AML-193 (cell line): ENCODE measurements around the gene FBXL2.
"Not testable (repeated sequence)": the region's sequence is repeated elsewhere in the genome, so short reads cannot be mapped to it uniquely, and the experiment has no call there.

Experiments used
- DNase-seq, 2 experiments: peaks; one replicate each; lab custom pipeline; 2025; lab: John Stamatoyannopoulos, UW

Gene FBXL2

GRCh38 chr3:33429306-33429705, 152.1 kb downstream of the FBXL2 start:
- DNase-seq: not testable (repeated sequence)

DNA sequence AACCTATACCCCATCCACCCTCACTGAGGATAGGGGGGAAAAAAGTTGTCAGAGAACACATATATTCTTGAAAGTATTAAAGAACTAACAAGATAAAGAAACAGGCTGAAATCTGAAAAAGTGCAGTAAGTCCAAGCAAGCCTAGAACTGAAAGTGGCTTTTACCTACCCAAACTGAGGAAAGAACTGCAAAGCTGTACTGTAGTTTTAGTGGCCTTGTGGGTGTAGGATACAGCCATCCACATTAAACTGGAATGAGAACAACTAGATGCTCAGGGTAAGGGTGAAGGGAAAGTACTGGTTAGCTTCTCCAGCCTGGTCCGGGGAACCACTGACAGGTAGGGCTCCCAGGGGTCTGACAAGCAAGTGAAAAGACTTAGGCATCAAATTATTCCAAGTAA, 152.8 kb downstream of the FBXL2 start:
- DNase-seq: no peak

DNA sequence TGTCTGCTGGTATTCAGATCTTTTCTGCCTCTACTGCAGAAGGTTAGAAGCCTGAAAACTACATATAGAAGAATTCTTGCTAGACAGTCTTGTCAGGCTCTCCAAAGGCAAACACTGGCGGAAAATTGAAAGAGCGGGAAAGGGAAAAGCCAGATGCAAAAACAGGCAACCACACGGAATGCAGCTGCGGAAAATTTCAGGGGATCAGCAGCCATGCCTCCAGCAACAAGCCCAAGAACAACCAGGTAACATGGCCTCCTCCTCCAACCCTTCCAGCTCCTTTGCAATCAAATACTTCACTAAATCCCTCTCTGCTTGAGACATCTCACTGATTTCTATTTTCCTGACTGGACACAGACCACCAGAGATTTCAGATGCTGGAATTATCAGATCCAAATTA, 153.3 kb downstream of the FBXL2 start:
- DNase-seq: no peak

DNA sequence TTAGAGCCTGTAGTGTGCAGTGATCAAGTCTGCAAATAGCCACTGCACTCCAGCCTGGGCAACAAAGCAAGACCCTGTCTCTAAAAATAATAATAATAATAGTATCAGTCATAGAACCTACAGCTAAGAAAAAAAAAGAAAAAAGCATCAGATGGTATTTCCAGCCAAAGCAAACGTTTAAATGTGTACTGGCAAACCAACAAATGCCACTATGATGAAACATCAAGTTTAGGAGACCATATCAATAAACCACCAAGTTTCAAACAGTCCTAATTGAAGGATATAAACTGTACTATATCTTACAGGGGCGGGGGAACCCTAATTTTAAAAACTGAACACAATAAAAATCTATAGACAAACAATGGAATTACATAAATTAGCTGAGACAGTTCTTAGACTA, 156.6 kb downstream of the FBXL2 start:
- DNase-seq: no peak
